Fibroblast of lung (primary cell): ENCODE measurements around the gene AADAT. TPM values are rescaled to one million over a fixed set of nuclear protein-coding genes. Genes with fewer than 3 reads are reported as not detected.
A peak's percentile ranks its signal among the peaks of the same experiment; 100 is the strongest.

ENCODE experiments used
- DNase-seq, 2 donors: peaks; one replicate each; pipeline versions ENCODE4 v3.0.0 to v3.0.0-alpha.2; 2010; ENCODE audit warnings: low read depth in 2 of 2
- H2AFZ ChIP-seq: 2 replicates; pipeline ENCODE4 v1.5.1; 2012; ENCODE audit warnings: low read length, control low read depth, inconsistent platforms
- H3K27ac ChIP-seq: 2 replicates; pipeline ENCODE4 v1.5.1; 2011; ENCODE audit warnings: low read length, control low read depth; ENCODE audit not compliant: insufficient read depth
- H3K27me3 ChIP-seq: 2 replicates; pipeline ENCODE4 v1.5.1; 2011; ENCODE audit warnings: mild to moderate bottlenecking, low read length; ENCODE audit not compliant: control insufficient read depth, insufficient read depth
- H3K36me3 ChIP-seq: 2 replicates; pipeline ENCODE4 v1.5.1; 2011; ENCODE audit warnings: low read length; ENCODE audit not compliant: control insufficient read depth, insufficient read depth
- H3K4me1 ChIP-seq: 2 replicates; pipeline ENCODE4 v1.5.1; 2011; ENCODE audit warnings: low read length; ENCODE audit not compliant: control insufficient read depth, insufficient read depth; ENCODE audit errors: extremely low read depth
- H3K4me2 ChIP-seq: 2 replicates; pipeline ENCODE4 v1.5.1; 2011; ENCODE audit warnings: low read length, control low read depth; ENCODE audit not compliant: insufficient read depth; ENCODE audit errors: extremely low read depth
- H3K4me3 ChIP-seq, 4 experiments: fragments of 200-600 bp in 1 of 4; sonication (generic) in 1 of 4; replicated peaks in 1 of 4; 2 replicates each; pipeline ENCODE4 v1.5.1; 2011 to 2016; ENCODE audit warnings: low read length in 4 of 4, low read depth in 3 of 4, mild to moderate bottlenecking in 3 of 4, control low read depth in 2 of 4, inconsistent platforms in 1 of 4, mixed read lengths in 1 of 4; ENCODE audit not compliant: insufficient read depth in 1 of 4; ENCODE audit errors: control extremely low read depth in 1 of 4
- H3K79me2 ChIP-seq: 2 replicates; pipeline ENCODE4 v1.5.1; 2012; ENCODE audit warnings: mild to moderate bottlenecking, low read length, inconsistent platforms; ENCODE audit not compliant: control insufficient read depth, insufficient read depth
- H3K9ac ChIP-seq: 2 replicates; pipeline ENCODE4 v1.5.1; 2011; ENCODE audit warnings: mild to moderate bottlenecking, low read length, control low read depth; ENCODE audit not compliant: insufficient read depth
- H3K9me3 ChIP-seq: 2 replicates; pipeline ENCODE4 v1.5.1; 2012; ENCODE audit warnings: low read depth, low read length; ENCODE audit not compliant: control insufficient read depth, insufficient read depth
- H4K20me1 ChIP-seq: 2 replicates; pipeline ENCODE4 v1.5.1; 2011; ENCODE audit warnings: low read length; ENCODE audit not compliant: control insufficient read depth, insufficient read depth; ENCODE audit errors: extremely low read depth
- CTCF ChIP-seq, 2 donors: IDR thresholded peaks in 1 of 2; conservative IDR thresholded peaks in 1 of 2; 1 replicate in 1 of 2; 2 replicates in 1 of 2; pipeline ENCODE4 v1.5.1; 2011 to 2012; ENCODE audit warnings: low read length in 2 of 2, control low read depth in 1 of 2, inconsistent platforms in 1 of 2, low read depth in 1 of 2, mild to moderate bottlenecking in 1 of 2
- EZH2 ChIP-seq: IDR thresholded peaks from 2 replicates; pipeline ENCODE4 v1.5.1; 2012; ENCODE audit warnings: low read length, control low read depth, mild to moderate bottlenecking; ENCODE audit errors: missing control alignments
- polyA minus RNA-seq: library from RNA; depleted of rRNA, polyadenylated mRNA; stranded (reverse); fragments of >200 nt; gene quantifications from 2 replicates; pipeline ENCODE4 v1.2.3, GENCODE V29; 2011; ENCODE audit warnings: low replicate concordance
- polyA plus RNA-seq, 2 donors: library from polyadenylated mRNA; depleted of rRNA in 1 of 2; stranded (reverse) in 1 of 2; unstranded in 1 of 2; fragments of >200 nt; gene quantifications; 2 replicates each; pipeline ENCODE4 v1.2.1, GENCODE V29; 2011 to 2012; ENCODE audit warnings: missing spikeins in 1 of 2
- total RNA-seq: library from RNA; depleted of rRNA; stranded (reverse); fragments of >200 nt; gene quantifications from 2 replicates; pipeline ENCODE4 v1.2.1, GENCODE V29; 2014

The AADAT gene
- 2.6 and 3.5 TPM in 2 replicates for total RNA-seq
- polyA plus RNA-seq, result 7.6 and 9.9 TPM in 2 replicates
- 3.5 and 5.8 TPM in 2 replicates for polyA plus RNA-seq (2012)
- polyA minus RNA-seq, result 0.37 and 7.8 TPM in 2 replicates

GRCh38 chr4:170089668-170090351, at the start of gene AADAT:
TSS of gene AADAT (minus strand) at chr4:170089956. CDS start at chr4:170089690, 266 bp downstream.
- H3K4me2 ChIP-seq, result peak within 1 kb of the TSS; percentile 78

DNA sequence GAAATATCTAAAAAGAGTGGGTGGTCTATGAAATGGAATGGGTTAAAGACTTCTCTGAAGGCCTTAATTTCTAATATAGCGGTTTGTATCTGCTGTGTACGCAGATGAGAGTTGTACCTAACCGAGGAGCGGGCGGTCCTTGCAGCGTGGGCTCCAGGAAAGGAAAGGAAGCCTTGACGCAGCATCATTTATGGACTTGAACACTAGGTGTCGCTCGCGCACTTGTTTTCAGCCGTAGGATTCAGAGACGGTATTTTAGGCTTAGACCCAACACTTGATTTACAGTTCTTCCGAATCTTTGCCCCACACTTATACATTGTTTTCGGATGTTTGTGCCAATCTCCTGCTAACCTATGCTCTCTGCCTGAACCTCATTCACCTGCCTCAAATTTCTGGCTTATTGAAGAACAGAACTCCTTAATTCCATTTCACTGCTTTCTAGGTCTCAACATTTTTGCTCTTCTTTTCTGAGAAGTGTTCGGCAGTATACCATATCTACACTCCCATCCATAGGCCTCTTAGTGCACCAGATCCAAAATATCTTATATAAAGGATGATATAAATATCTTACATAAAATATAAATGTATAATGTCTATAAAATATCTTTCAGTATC, 48.9 kb upstream of the AADAT start:
- Histone ChIP-seq H3K9me3 (no peaks in the 10 kb centered on the region), H3K27me3 (no peaks in the 10 kb centered on the region), H3K4me3 (no peak overlapping the region), H3K27ac (no peak overlapping the region), H3K9ac (no peak overlapping the region), H3K4me1 (no peaks in the 10 kb centered on the region), H2AFZ (no peak overlapping the region), H3K79me2 (no peaks in the 10 kb centered on the region), H4K20me1 (no peaks in the 10 kb centered on the region), H3K4me2 (peak overlapping the region; percentile 11), H3K36me3 (no peaks in the 10 kb centered on the region)
- TF ChIP-seq CTCF (conservative IDR thresholded peaks at IDR 0.05 in 1 of 2, IDR thresholded peaks at IDR 0.05 in 1 of 2; ENCODE audit: low read depth in 1 of 2, low read length in 2 of 2) (peak; percentile 75 to 83), EZH2 (no peak)
- DNase-seq, result peak; percentile 59 to 78

More at GRCh38 chr4:170089668-170090351, at the start of gene AADAT:
- peak; percentile 73 to 80 for DNase-seq
- peak; percentile 61 to 74 for TF ChIP-seq CTCF (conservative IDR thresholded peaks at IDR 0.05 in 1 of 2, IDR thresholded peaks at IDR 0.05 in 1 of 2; ENCODE audit: low read depth in 1 of 2, low read length in 2 of 2)
- no peak for TF ChIP-seq EZH2
- Histone ChIP-seq H4K20me1 (no peaks in the 10 kb centered on the region), H3K9ac (peak within 1 kb of the TSS; percentile 76), H3K36me3 (no peaks in the 10 kb centered on the region), H3K4me1 (peaks cover 3% of the 10 kb centered on the region), H3K27ac (peak within 1 kb of the TSS; percentile 34), H2AFZ (peak within 1 kb of the TSS; percentile 97), H3K79me2 (no peaks in the 10 kb centered on the region), H3K9me3 (no peaks in the 10 kb centered on the region), H3K4me3 (peak within 1 kb of the TSS; percentile 28 to 79 (median 69)), H3K27me3 (no peaks in the 10 kb centered on the region)

GRCh38 chr4:170137927-170138326, 48.2 kb upstream of the AADAT start:
- Histone ChIP-seq H3K4me1 (no peaks in the 10 kb centered on the region), H3K9ac (no peak overlapping the region), H3K79me2 (no peaks in the 10 kb centered on the region), H4K20me1 (no peaks in the 10 kb centered on the region), H3K4me3 (no peak overlapping the region), H3K4me2 (no peak overlapping the region), H3K27ac (no peak overlapping the region), H2AFZ (no peak overlapping the region), H3K9me3 (no peaks in the 10 kb centered on the region), H3K36me3 (no peaks in the 10 kb centered on the region), H3K27me3 (no peaks in the 10 kb centered on the region)
- DNase-seq, result no peak
- no peak for TF ChIP-seq EZH2
- TF ChIP-seq CTCF (conservative IDR thresholded peaks at IDR 0.05 in 1 of 2, IDR thresholded peaks at IDR 0.05 in 1 of 2; ENCODE audit: low read depth in 1 of 2, low read length in 2 of 2), result no peak
